Esophagus squamous epithelium (tissue), 5 donors: ENCODE measurements around the gene A2ML1. TPM values are rescaled to one million over a fixed set of nuclear protein-coding genes. Genes with fewer than 3 reads are reported as not detected.
"Not testable (repeated sequence)": the region's sequence is repeated elsewhere in the genome, so short reads cannot be mapped to it uniquely, and the experiment has no call there.

Source experiments
- DNase-seq: peaks from one replicate; lab custom pipeline; 2025; lab: John Stamatoyannopoulos, UW
- H3K27ac ChIP-seq, 4 donors: fragments of 200-600 bp; sonication (generic); one replicate each; pipeline ENCODE4 v1.5.1; 2016 to 2019; ENCODE audit warnings: mild to moderate bottlenecking in 1 of 4
- H3K27me3 ChIP-seq, 4 donors: fragments of 200-600 bp; sonication (generic); 1 replicate in 3 of 4; 2 replicates in 1 of 4; pipeline versions ENCODE4 v1.5.1 to v1.6.0; 2017 to 2021; ENCODE audit warnings: antibody characterized with exemption in 1 of 4
- H3K36me3 ChIP-seq, 3 donors: fragments of 200-600 bp; sonication (generic); one replicate each; pipeline ENCODE4 v1.5.1; 2016 to 2019
- H3K4me1 ChIP-seq, 3 donors: fragments of 200-600 bp; sonication (generic); one replicate each; pipeline ENCODE4 v1.5.1; 2017 to 2019
- H3K4me3 ChIP-seq, 4 donors: fragments of 200-600 bp; sonication (generic); 1 replicate in 3 of 4; 2 replicates in 1 of 4; pipeline ENCODE4 v1.5.1; 2016 to 2019; ENCODE audit warnings: mild to moderate bottlenecking in 2 of 4, moderate library complexity in 1 of 4
- H3K9me3 ChIP-seq, 3 donors: fragments of 200-600 bp; sonication (generic); one replicate each; pipeline ENCODE4 v1.5.1; 2016 to 2019
- CTCF ChIP-seq, 6 experiments: fragments of 450-650 bp in 4 of 6; fragments of 200-600 bp in 2 of 6; sonication (generic) in 2 of 6; IDR thresholded peaks; one replicate each; pipeline ENCODE4 v1.5.1; 2016 to 2019; ENCODE audit warnings: antibody characterized with exemption in 6 of 6, mild to moderate bottlenecking in 4 of 6, moderate library complexity in 4 of 6
- POLR2A ChIP-seq, 4 donors: fragments of 450-650 bp; IDR thresholded peaks; one replicate each; pipeline ENCODE4 v1.6.1; 2017; ENCODE audit warnings: antibody characterized with exemption in 4 of 4, mild to moderate bottlenecking in 4 of 4, moderate library complexity in 3 of 4
- WGBS, 2 donors: methylation state at CpG; one replicate each; pipeline ENCODE4 v1.1.5; 2018; 5-methylcytosine and 5-hydroxymethylcytosine counted together
- intact Hi-C: fragments of 100-400 bp; cut with DNase I; formaldehyde crosslinking; loops from one replicate; pipeline ENCODE4 v1.15.0; 2022
- total RNA-seq, 4 donors: library from RNA; depleted of rRNA; stranded (reverse); fragments of >200 nt; gene quantifications; one replicate each; pipeline ENCODE4 v1.1.0, GENCODE V29; 2016
- donor health status: DM: yes; HTN: yes; CAD: no.

The A2ML1 gene
- total RNA-seq, 4 donors from 2014 or later = 419 to 1,497 (median 509) TPM

- Histone ChIP-seq H3K9me3 (no peaks in the 10 kb centered on the region), H3K4me3 (no peak overlapping the region), H3K36me3 (peaks cover 0 to 98% (median 0%) of the 10 kb centered on the region in 3 donors), H3K4me1 (no peaks in the 10 kb centered on the region), H3K27me3 (no peaks in the 10 kb centered on the region), H3K27ac (no peak overlapping the region)
- no peak for DNase-seq
- intact Hi-C loops = no loop called here
- TF ChIP-seq CTCF (IDR thresholded peaks at IDR 0.05) (no peak), POLR2A (IDR thresholded peaks at IDR 0.05) (no peak)
- 73 to 86% methylated on average over 3 of the region's 3 CpGs for WGBS, 2 donors
Observed at GRCh38 chr12:8846305-8846704, 23.9 kb downstream of the A2ML1 start.

GRCh38 chr12:8847435-8847834, 25.0 kb downstream of the A2ML1 start:
- Histone ChIP-seq H3K27ac (no peak overlapping the region), H3K4me3 (no peak overlapping the region), H3K27me3 (no peaks in the 10 kb centered on the region), H3K36me3 (peaks cover 0 to 98% (median 0%) of the 10 kb centered on the region in 3 donors), H3K9me3 (no peaks in the 10 kb centered on the region), H3K4me1 (no peaks in the 10 kb centered on the region)
- TF ChIP-seq POLR2A (IDR thresholded peaks at IDR 0.05) (no peak), CTCF (IDR thresholded peaks at IDR 0.05) (no peak)
- intact Hi-C loops = no loop called here
- no peak for DNase-seq
- WGBS, 2 donors = 86 to 97% methylated on average over 6 of the region's 6 CpGs

GRCh38 chr12:8849876-8850275, 27.5 kb downstream of the A2ML1 start:
- Histone ChIP-seq H3K27ac (no peak overlapping the region), H3K9me3 (no peaks in the 10 kb centered on the region), H3K36me3 (peaks cover 0 to 98% (median 6%) of the 10 kb centered on the region in 3 donors), H3K27me3 (no peaks in the 10 kb centered on the region), H3K4me3 (no peak overlapping the region), H3K4me1 (no peaks in the 10 kb centered on the region)
- no peak for DNase-seq
- TF ChIP-seq POLR2A (IDR thresholded peaks at IDR 0.05) (no peak), CTCF (IDR thresholded peaks at IDR 0.05) (no peak)
- intact Hi-C loops = no loop called here
- 73 to 75% methylated on average over 3 to 5 of the region's 5 CpGs for WGBS, 2 donors

GRCh38 chr12:8852119-8852518, 29.7 kb downstream of the A2ML1 start:
- Histone ChIP-seq H3K27me3 (no peaks in the 10 kb centered on the region), H3K4me1 (no peaks in the 10 kb centered on the region), H3K36me3 (peaks cover 0 to 100% (median 6%) of the 10 kb centered on the region in 3 donors), H3K4me3 (no peak overlapping the region), H3K9me3 (no peaks in the 10 kb centered on the region), H3K27ac (no peak overlapping the region)
- no peak for TF ChIP-seq CTCF (IDR thresholded peaks at IDR 0.05)
- TF ChIP-seq POLR2A (IDR thresholded peaks at IDR 0.05) = no peak
- 70 to 76% methylated on average over 7 of the region's 7 CpGs for WGBS, 2 donors
- intact Hi-C loops = no loop called here
- DNase-seq = no peak

GRCh38 chr12:8855891-8856290, 33.5 kb downstream of the A2ML1 start:
- no peak for DNase-seq
- H3K4me1 ChIP-seq = no peaks in the 10 kb centered on the region
- no peak overlapping the region for H3K27ac ChIP-seq
- no peak overlapping the region for H3K4me3 ChIP-seq
- intact Hi-C loops = no loop called here
- H3K36me3 ChIP-seq = peaks cover 0 to 100% (median 6%) of the 10 kb centered on the region in 3 donors
- no peaks in the 10 kb centered on the region for H3K9me3 ChIP-seq
- no peaks in the 10 kb centered on the region for H3K27me3 ChIP-seq
- TF ChIP-seq POLR2A (IDR thresholded peaks at IDR 0.05) (no peak), CTCF (IDR thresholded peaks at IDR 0.05) (no peak)
- 36 to 50% methylated on average over 2 of the region's 2 CpGs for WGBS, 2 donors

- DNase-seq, intact Hi-C loops, H3K9me3 ChIP-seq, H3K27me3 ChIP-seq, H3K4me1 ChIP-seq, H3K4me3 ChIP-seq, H3K27ac ChIP-seq: not testable (repeated sequence)
- H3K36me3 ChIP-seq = peaks cover 0 to 96% (median 0%) of the 10 kb centered on the region in 3 donors
- 90 to 94% methylated on average over 4 of the region's 4 CpGs for WGBS, 2 donors
Observed at GRCh38 chr12:8859448-8859847, 37.0 kb downstream of the A2ML1 start.
